CD8-positive, alpha-beta memory T cell (primary cell): ENCODE data around the gene AKAP14. TPM values are rescaled to one million over a fixed set of nuclear protein-coding genes. Genes with fewer than 3 reads are reported as not detected.
A peak's percentile ranks its signal among the peaks of the same experiment; 100 is the strongest.

Experiments used
- CTCF ChIA-PET: fragments of 350-600 bp; sonication (Branson Sonifier 250); formaldehyde crosslinking; loops from one replicate; lab custom pipeline; 2021; ENCODE audit warnings: antibody characterized with exemption; lab: Charles Lee
- POLR2A ChIA-PET: fragments of 350-600 bp; sonication (Branson Sonifier 250); formaldehyde crosslinking; loops from one replicate; lab custom pipeline; 2021; ENCODE audit warnings: antibody characterized with exemption; lab: Charles Lee
- DNase-seq, 5 donors: peaks; one replicate each; pipeline versions ENCODE4 v3.0.0 to v3.0.0-alpha.2; 2020 to 2022; ENCODE audit warnings: mixed read lengths in 1 of 5
- H3K27ac ChIP-seq: one replicate; pipeline ENCODE4 v1.7.0; 2013; ENCODE audit warnings: low read depth, mild to moderate bottlenecking, low read length, moderate library complexity
- H3K27me3 ChIP-seq: 2 replicates; pipeline ENCODE4 v1.7.0; 2013; ENCODE audit warnings: low read length, mild to moderate bottlenecking; ENCODE audit not compliant: insufficient read depth, poor library complexity, severe bottlenecking
- H3K36me3 ChIP-seq: 2 replicates; pipeline ENCODE4 v1.7.0; 2013; ENCODE audit warnings: mild to moderate bottlenecking, low read length, moderate library complexity; ENCODE audit not compliant: insufficient read depth
- H3K4me1 ChIP-seq: 2 replicates; pipeline ENCODE4 v1.7.0; 2013; ENCODE audit warnings: mild to moderate bottlenecking, low read length, moderate library complexity; ENCODE audit not compliant: insufficient read depth
- H3K4me3 ChIP-seq: 2 replicates; pipeline ENCODE4 v1.7.0; 2013; ENCODE audit warnings: mild to moderate bottlenecking, low read length
- H3K9me3 ChIP-seq: 2 replicates; pipeline ENCODE4 v1.7.0; 2013; ENCODE audit warnings: mild to moderate bottlenecking, low read length
- H3K27ac Mint-ChIP-seq, 8 donors: one replicate each; pipeline ENCODE4 v1.8.0; 2020 to 2021; ENCODE audit warnings: mixed read lengths in 8 of 8, mild to moderate bottlenecking in 6 of 8, inconsistent platforms in 3 of 8, moderate library complexity in 3 of 8
- H3K27me3 Mint-ChIP-seq, 2 donors: one replicate each; pipeline ENCODE4 v1.8.0; 2020 to 2021; ENCODE audit warnings: mixed read lengths in 2 of 2, mild to moderate bottlenecking in 1 of 2, moderate library complexity in 1 of 2
- H3K36me3 Mint-ChIP-seq, 3 donors: one replicate each; pipeline ENCODE4 v1.8.0; 2020 to 2021; ENCODE audit warnings: mixed read lengths in 3 of 3, inconsistent platforms in 1 of 3, mild to moderate bottlenecking in 1 of 3
- H3K4me1 Mint-ChIP-seq, 3 donors: one replicate each; pipeline ENCODE4 v1.8.0; 2020 to 2021; ENCODE audit warnings: mixed read lengths in 3 of 3, inconsistent platforms in 1 of 3, mild to moderate bottlenecking in 1 of 3
- H3K4me3 Mint-ChIP-seq, 7 donors: one replicate each; pipeline ENCODE4 v1.8.0; 2020 to 2021; ENCODE audit warnings: mixed read lengths in 7 of 7, mild to moderate bottlenecking in 6 of 7, moderate library complexity in 4 of 7, inconsistent platforms in 2 of 7
- H3K9me3 Mint-ChIP-seq, 5 donors: one replicate each; pipeline ENCODE4 v1.8.0; 2020 to 2022; ENCODE audit warnings: mixed read lengths in 5 of 5, mild to moderate bottlenecking in 3 of 5, moderate library complexity in 2 of 5, inconsistent platforms in 1 of 5
- polyA plus RNA-seq: library from polyadenylated mRNA; unstranded; fragments of 300-500 nt; fragmentation: Illumina TruSeq; gene quantifications from one replicate; pipeline ENCODE4 v1.2.3, GENCODE V29; 2021
- total RNA-seq, 2 experiments: library from RNA; stranded (reverse); gene quantifications; one replicate each; pipeline ENCODE4 v1.2.3, GENCODE V29; 2021

AKAP14 gene
- total and polyA plus RNA-seq, 3 experiments from 2014 or later = not detected

DNA sequence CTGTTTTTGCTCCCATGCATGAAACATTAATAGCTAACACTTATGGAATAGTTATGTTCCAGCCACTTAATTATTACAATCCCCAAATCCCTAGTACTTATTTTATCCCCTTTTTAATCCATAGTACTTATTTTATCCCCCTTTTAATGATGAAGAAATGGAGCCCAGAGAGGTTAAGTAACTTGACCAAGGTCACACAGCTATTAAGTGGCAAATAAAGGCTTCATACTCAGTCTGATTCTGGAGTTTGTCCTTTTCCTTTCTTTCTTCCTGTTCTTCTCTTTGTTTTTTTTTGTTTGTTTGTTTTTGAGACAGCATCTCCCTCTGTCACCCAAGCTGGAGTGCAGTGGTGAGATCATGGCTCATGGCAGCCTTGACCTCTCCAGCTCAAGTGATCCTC lies 45.6 kb downstream of the AKAP14 start:
- H3K9me3 Mint-ChIP-seq = no peaks in the 10 kb centered on the region

DNA sequence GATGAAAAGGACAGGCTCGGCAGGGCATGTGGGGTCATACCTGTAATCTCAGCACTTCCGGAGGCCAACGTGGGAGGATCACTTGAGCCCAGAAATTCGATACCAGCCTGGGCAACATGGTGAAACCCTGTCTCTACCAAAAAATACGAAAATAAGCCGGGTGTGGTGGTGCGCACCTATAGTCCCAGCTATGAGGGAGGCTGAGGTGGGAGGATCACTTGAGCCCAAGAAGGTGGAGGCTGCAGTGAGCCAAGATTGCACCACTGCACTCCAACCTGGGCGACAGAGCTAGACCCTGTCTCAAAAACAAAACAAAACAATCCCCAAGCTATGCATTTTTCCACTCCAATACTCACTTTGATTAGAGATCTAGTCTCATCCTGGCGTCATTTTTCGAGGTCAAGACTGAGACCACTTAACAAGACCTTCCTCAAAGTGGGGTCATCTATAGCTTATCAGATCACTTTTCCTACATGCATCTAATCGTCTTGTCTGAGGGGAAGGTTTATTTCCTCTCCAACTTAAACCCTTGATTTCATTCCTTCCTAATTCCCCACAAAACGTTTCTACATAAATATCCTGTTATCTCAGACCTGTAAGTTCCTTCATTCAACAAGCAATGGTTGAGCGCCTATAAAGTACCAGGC lies 46.6 kb downstream of the AKAP14 start:
- Mint-ChIP-seq H3K4me3 (peak overlapping the region; percentile 86 to 98 (median 90)), H3K27me3 (no peaks in the 10 kb centered on the region), H3K27ac (peak overlapping the region; percentile 84 to 98 (median 89)), H3K9me3 (no peaks in the 10 kb centered on the region), H3K36me3 (peaks cover 0 to 21% (median 1%) of the 10 kb centered on the region in 3 donors), H3K4me1 (peaks cover 23 to 29% (median 27%) of the 10 kb centered on the region in 3 donors)
- Histone ChIP-seq H3K4me1 (peaks cover 21% of the 10 kb centered on the region), H3K9me3 (no peaks in the 10 kb centered on the region), H3K27me3 (no peaks in the 10 kb centered on the region), H3K36me3 (no peaks in the 10 kb centered on the region), H3K27ac (peak overlapping the region; percentile 92), H3K4me3 (peak overlapping the region; percentile 81)
- DNase-seq = no peak
- ChIA-PET CTCF (no interaction called here), POLR2A (no interaction called here)

More for the DNA sequence above, 45.6 kb downstream of the AKAP14 start:
- Histone ChIP-seq H3K4me3 (no peak overlapping the region), H3K4me1 (peaks cover 21% of the 10 kb centered on the region), H3K27ac (no peak overlapping the region), H3K27me3 (no peaks in the 10 kb centered on the region), H3K9me3 (no peaks in the 10 kb centered on the region), H3K36me3 (peaks cover 4% of the 10 kb centered on the region)
- H3K27ac Mint-ChIP-seq = peak overlapping the region in 5 of 8 donors; percentile 7 to 98 (median 34)
- peak overlapping the region in 5 of 7 donors; percentile 41 to 91 (median 50) for H3K4me3 Mint-ChIP-seq
- peaks cover 0 to 27% (median 1%) of the 10 kb centered on the region in 3 donors for H3K36me3 Mint-ChIP-seq
- ChIA-PET CTCF (no interaction called here), POLR2A (no interaction called here)
- H3K27me3 Mint-ChIP-seq = no peaks in the 10 kb centered on the region
- no peak for DNase-seq
- peaks cover 23 to 29% (median 27%) of the 10 kb centered on the region in 3 donors for H3K4me1 Mint-ChIP-seq

DNA sequence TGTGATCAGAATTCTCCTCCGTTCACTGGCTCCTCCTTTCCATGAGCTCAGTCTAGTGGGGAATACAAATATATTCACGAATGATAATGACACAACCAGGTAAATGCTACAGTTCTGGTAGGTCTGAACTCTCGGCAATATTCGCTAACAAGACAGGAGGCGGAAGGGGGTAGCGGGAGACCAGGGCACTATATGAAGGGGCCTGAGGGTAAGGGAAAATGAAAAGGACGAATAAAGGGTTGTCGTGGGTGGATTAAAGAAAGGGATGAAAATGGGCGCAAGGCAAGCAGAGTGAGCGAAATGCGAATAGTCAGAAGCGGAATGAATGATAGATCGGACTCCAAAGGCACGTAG lies 47.1 kb downstream of the AKAP14 start:
- H3K4me3 Mint-ChIP-seq = peak overlapping the region; percentile 86 to 98 (median 90)
- Histone ChIP-seq H3K36me3 (no peaks in the 10 kb centered on the region), H3K27me3 (no peaks in the 10 kb centered on the region), H3K4me1 (peaks cover 21% of the 10 kb centered on the region), H3K4me3 (peak overlapping the region; percentile 81), H3K27ac (peak overlapping the region; percentile 92), H3K9me3 (no peaks in the 10 kb centered on the region)
- H3K27ac Mint-ChIP-seq = peak overlapping the region; percentile 78 to 98 (median 92)
- H3K27me3 Mint-ChIP-seq = no peaks in the 10 kb centered on the region
- no peak for DNase-seq
- H3K36me3 Mint-ChIP-seq = peaks cover 0 to 17% (median 1%) of the 10 kb centered on the region in 3 donors
- CTCF ChIA-PET = no interaction called here
- peaks cover 23 to 29% (median 27%) of the 10 kb centered on the region in 3 donors for H3K4me1 Mint-ChIP-seq
- POLR2A ChIA-PET = no interaction called here
- no peaks in the 10 kb centered on the region for H3K9me3 Mint-ChIP-seq

DNA sequence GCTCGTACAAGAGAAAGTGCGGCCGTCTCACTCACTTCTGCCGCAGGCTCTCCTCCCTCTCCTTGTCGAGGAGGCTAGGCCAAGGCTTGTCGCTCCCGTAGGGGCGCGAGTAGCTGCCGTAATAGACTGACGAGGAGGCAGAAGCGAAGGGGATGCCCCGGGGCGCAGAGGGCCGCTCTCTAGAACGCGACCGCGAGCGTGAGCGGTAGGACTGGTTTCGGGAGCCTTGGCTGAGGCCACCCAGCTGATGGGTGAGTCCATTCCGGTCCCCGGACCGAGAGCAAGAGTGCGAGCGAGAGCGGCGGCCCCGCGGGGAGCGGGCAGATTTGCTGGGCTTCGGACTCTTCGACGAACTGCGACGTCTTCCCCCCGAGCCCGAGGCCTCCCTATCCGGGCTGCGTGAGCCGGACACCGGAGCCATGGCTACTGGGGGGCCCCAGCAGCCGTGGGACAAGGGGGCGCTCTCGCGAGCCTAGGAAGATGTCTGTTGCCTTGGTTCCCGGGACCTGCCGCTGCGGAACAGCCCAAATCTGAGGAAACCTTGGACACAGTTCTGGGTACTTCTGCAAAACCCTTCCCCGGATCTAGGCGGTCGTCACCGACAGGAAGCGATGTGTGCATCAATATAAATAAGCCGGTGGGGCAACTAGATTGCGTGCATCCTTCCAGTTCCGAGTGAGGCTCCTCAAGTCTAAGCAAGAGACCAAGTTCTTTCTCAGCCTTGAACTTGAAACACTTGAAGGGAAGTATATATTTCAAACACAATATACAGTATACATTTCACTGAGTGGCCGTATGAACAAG lies 47.7 kb downstream of the AKAP14 start, which contains the start of gene NKAP:
NKAP (minus strand) TSS at position 567 of the 804 bp plus-strand sequence; CDS start at position 421, 146 bp downstream.
- peaks cover 0 to 17% (median 1%) of the 10 kb centered on the region in 3 donors for H3K36me3 Mint-ChIP-seq
- H3K27me3 ChIP-seq = no peaks in the 10 kb centered on the region

DNA sequence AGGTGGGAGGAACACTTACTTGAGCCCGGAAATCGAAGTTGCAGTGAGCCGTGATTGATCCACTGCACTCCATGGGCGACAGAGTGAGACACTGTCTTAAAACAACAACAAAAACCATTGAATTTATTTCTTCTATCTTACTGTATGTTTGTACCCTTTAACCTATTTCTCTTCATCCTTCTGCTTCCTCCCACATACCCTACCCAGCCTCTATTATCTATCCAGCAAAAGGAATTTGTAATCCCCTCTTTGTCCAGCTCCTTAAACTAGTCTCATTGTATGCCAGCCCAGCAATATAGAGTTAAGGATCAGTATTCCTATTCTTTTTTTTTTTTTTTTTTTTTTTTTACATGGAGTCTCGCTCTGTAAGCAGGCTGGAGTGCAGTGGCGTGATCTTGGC lies 49.8 kb downstream of the AKAP14 start:
- DNase-seq = no peak
- Histone ChIP-seq H3K4me3 (no peak overlapping the region), H3K36me3 (no peaks in the 10 kb centered on the region), H3K27ac (no peak overlapping the region), H3K9me3 (no peaks in the 10 kb centered on the region), H3K27me3 (no peaks in the 10 kb centered on the region), H3K4me1 (peaks cover 21% of the 10 kb centered on the region)
- Mint-ChIP-seq H3K27me3 (no peaks in the 10 kb centered on the region), H3K36me3 (peaks cover 0 to 15% (median 0%) of the 10 kb centered on the region in 3 donors), H3K4me3 (peak overlapping the region in 1 of 7 donors; percentile 30), H3K27ac (peak overlapping the region in 1 of 8 donors; percentile 24), H3K9me3 (no peaks in the 10 kb centered on the region), H3K4me1 (peaks cover 23 to 30% (median 28%) of the 10 kb centered on the region in 3 donors)
- ChIA-PET POLR2A (no interaction called here), CTCF (no interaction called here)

More for the DNA sequence above, 47.7 kb downstream of the AKAP14 start, which contains the start of gene NKAP:
- no peaks in the 10 kb centered on the region for H3K36me3 ChIP-seq
- H3K27ac ChIP-seq = peak within 1 kb of the TSS; percentile 92
- H3K27ac Mint-ChIP-seq = peak within 1 kb of the TSS; percentile 78 to 98 (median 94)
- ChIA-PET POLR2A (no interaction called here), CTCF (no interaction called here)
- H3K9me3 ChIP-seq = no peaks in the 10 kb centered on the region
- no peaks in the 10 kb centered on the region for H3K27me3 Mint-ChIP-seq
- H3K4me3 Mint-ChIP-seq = peak within 1 kb of the TSS; percentile 86 to 98 (median 90)
- H3K4me1 Mint-ChIP-seq = peaks cover 23 to 29% (median 29%) of the 10 kb centered on the region in 3 donors
- H3K9me3 Mint-ChIP-seq = no peaks in the 10 kb centered on the region
- peak; percentile 54 to 83 (median 76) for DNase-seq
- H3K4me3 ChIP-seq = peak within 1 kb of the TSS; percentile 81
- peaks cover 21% of the 10 kb centered on the region for H3K4me1 ChIP-seq

DNA sequence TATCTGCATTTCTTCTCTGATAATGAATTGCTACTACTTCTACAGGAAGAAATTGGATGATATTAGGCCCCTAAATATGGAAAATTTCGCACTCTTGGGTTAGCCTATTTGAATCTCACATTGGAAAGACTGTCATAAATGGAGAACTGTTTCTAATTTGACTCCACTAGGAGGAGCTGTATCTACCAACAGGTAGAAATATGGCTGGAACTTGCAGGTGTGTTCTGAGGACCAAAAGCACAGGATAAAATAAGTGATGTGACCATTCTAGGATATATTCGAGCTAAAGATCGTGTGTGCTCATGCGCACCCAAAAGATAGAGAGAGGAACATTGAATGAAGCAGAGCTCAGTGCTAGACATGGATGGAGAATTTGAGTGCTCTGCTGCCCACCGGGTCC lies 52.7 kb downstream of the AKAP14 start:
- H3K4me3 Mint-ChIP-seq = peak overlapping the region in 1 of 7 donors; percentile 4
- no peak for DNase-seq
- POLR2A ChIA-PET = no interaction called here

DNA sequence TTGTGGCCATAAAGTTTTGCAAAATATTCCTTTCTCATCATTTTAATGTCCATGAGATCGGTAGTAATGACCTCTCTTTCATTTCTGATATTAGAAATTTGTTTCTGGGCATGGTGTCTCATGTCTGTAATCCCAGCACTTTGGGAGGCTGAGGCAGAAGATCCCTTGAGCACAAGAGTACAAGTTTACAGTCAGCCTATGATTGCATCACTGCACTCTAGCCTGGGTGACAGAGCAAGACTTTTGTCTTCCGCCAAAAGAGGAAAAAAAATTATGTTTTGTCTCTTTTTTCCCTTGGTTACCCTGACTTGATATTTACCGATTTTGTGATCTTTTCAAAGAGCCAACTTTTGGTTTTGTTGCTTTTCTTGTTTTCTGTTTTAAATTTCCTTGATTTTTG lies 58.7 kb downstream of the AKAP14 start:
- no peak overlapping the region for H3K4me3 ChIP-seq
- Mint-ChIP-seq H3K27me3 (peaks cover 0 to 10% of the 10 kb centered on the region in 2 donors), H3K36me3 (no peaks in the 10 kb centered on the region), H3K27ac (peak overlapping the region in 3 of 8 donors; percentile 3 to 54 (median 26)), H3K4me1 (peaks cover 23 to 38% (median 25%) of the 10 kb centered on the region in 3 donors), H3K9me3 (peaks cover 0 to 5% (median 3%) of the 10 kb centered on the region in 5 donors), H3K4me3 (no peak overlapping the region)
- H3K27ac ChIP-seq = no peak overlapping the region
- POLR2A ChIA-PET = no interaction called here
- DNase-seq = peak in 1 of 5 donors; percentile 35
- CTCF ChIA-PET = no interaction called here
- H3K9me3 ChIP-seq = no peaks in the 10 kb centered on the region
- no peaks in the 10 kb centered on the region for H3K36me3 ChIP-seq
- no peaks in the 10 kb centered on the region for H3K27me3 ChIP-seq
- H3K4me1 ChIP-seq = no peaks in the 10 kb centered on the region

More for the DNA sequence above, 52.7 kb downstream of the AKAP14 start:
- CTCF ChIA-PET = interaction anchor here (0.6 to 1.7 kb wide), 2 partner anchors 67 to 118 kb away, joined by 3 to 4 read pairs; no protein-coding TSS in a partner anchor
- no peaks in the 10 kb centered on the region for H3K27me3 ChIP-seq
- no peak overlapping the region for H3K27ac Mint-ChIP-seq
- H3K9me3 ChIP-seq = no peaks in the 10 kb centered on the region
- H3K4me1 Mint-ChIP-seq = peaks cover 6 to 9% (median 9%) of the 10 kb centered on the region in 3 donors
- no peak overlapping the region for H3K27ac ChIP-seq
- H3K36me3 ChIP-seq = no peaks in the 10 kb centered on the region
- no peaks in the 10 kb centered on the region for H3K27me3 Mint-ChIP-seq
- no peaks in the 10 kb centered on the region for H3K9me3 Mint-ChIP-seq
- no peak overlapping the region for H3K4me3 ChIP-seq
- peaks cover 0 to 1% (median 0%) of the 10 kb centered on the region in 3 donors for H3K36me3 Mint-ChIP-seq
- H3K4me1 ChIP-seq = peaks cover 4% of the 10 kb centered on the region
